CD8-positive, alpha-beta memory T cell (primary cell): ENCODE data around the gene SFI1. TPM values are rescaled to one million over a fixed set of nuclear protein-coding genes. Genes with fewer than 3 reads are reported as not detected.
"Not testable (repeated sequence)": the region's sequence is repeated elsewhere in the genome, so short reads cannot be mapped to it uniquely, and the experiment has no call there.

ENCODE experiments used
- CTCF ChIA-PET: fragments of 350-600 bp; sonication (Branson Sonifier 250); formaldehyde crosslinking; loops from one replicate; lab custom pipeline; 2021; ENCODE audit warnings: antibody characterized with exemption; lab: Charles Lee
- POLR2A ChIA-PET: fragments of 350-600 bp; sonication (Branson Sonifier 250); formaldehyde crosslinking; loops from one replicate; lab custom pipeline; 2021; ENCODE audit warnings: antibody characterized with exemption; lab: Charles Lee
- DNase-seq, 5 donors: peaks; one replicate each; pipeline versions ENCODE4 v3.0.0 to v3.0.0-alpha.2; 2020 to 2022; ENCODE audit warnings: mixed read lengths in 1 of 5
- H3K27ac ChIP-seq: one replicate; pipeline ENCODE4 v1.7.0; 2013; ENCODE audit warnings: low read depth, mild to moderate bottlenecking, low read length, moderate library complexity
- H3K27me3 ChIP-seq: 2 replicates; pipeline ENCODE4 v1.7.0; 2013; ENCODE audit warnings: low read length, mild to moderate bottlenecking; ENCODE audit not compliant: insufficient read depth, poor library complexity, severe bottlenecking
- H3K36me3 ChIP-seq: 2 replicates; pipeline ENCODE4 v1.7.0; 2013; ENCODE audit warnings: mild to moderate bottlenecking, low read length, moderate library complexity; ENCODE audit not compliant: insufficient read depth
- H3K4me1 ChIP-seq: 2 replicates; pipeline ENCODE4 v1.7.0; 2013; ENCODE audit warnings: mild to moderate bottlenecking, low read length, moderate library complexity; ENCODE audit not compliant: insufficient read depth
- H3K4me3 ChIP-seq: 2 replicates; pipeline ENCODE4 v1.7.0; 2013; ENCODE audit warnings: mild to moderate bottlenecking, low read length
- H3K9me3 ChIP-seq: 2 replicates; pipeline ENCODE4 v1.7.0; 2013; ENCODE audit warnings: mild to moderate bottlenecking, low read length
- H3K27ac Mint-ChIP-seq, 8 donors: one replicate each; pipeline ENCODE4 v1.8.0; 2020 to 2021; ENCODE audit warnings: mixed read lengths in 8 of 8, mild to moderate bottlenecking in 6 of 8, inconsistent platforms in 3 of 8, moderate library complexity in 3 of 8
- H3K27me3 Mint-ChIP-seq, 2 donors: one replicate each; pipeline ENCODE4 v1.8.0; 2020 to 2021; ENCODE audit warnings: mixed read lengths in 2 of 2, mild to moderate bottlenecking in 1 of 2, moderate library complexity in 1 of 2
- H3K36me3 Mint-ChIP-seq, 3 donors: one replicate each; pipeline ENCODE4 v1.8.0; 2020 to 2021; ENCODE audit warnings: mixed read lengths in 3 of 3, inconsistent platforms in 1 of 3, mild to moderate bottlenecking in 1 of 3
- H3K4me1 Mint-ChIP-seq, 3 donors: one replicate each; pipeline ENCODE4 v1.8.0; 2020 to 2021; ENCODE audit warnings: mixed read lengths in 3 of 3, inconsistent platforms in 1 of 3, mild to moderate bottlenecking in 1 of 3
- H3K4me3 Mint-ChIP-seq, 7 donors: one replicate each; pipeline ENCODE4 v1.8.0; 2020 to 2021; ENCODE audit warnings: mixed read lengths in 7 of 7, mild to moderate bottlenecking in 6 of 7, moderate library complexity in 4 of 7, inconsistent platforms in 2 of 7
- H3K9me3 Mint-ChIP-seq, 5 donors: one replicate each; pipeline ENCODE4 v1.8.0; 2020 to 2022; ENCODE audit warnings: mixed read lengths in 5 of 5, mild to moderate bottlenecking in 3 of 5, moderate library complexity in 2 of 5, inconsistent platforms in 1 of 5
- polyA plus RNA-seq: library from polyadenylated mRNA; unstranded; fragments of 300-500 nt; fragmentation: Illumina TruSeq; gene quantifications from one replicate; pipeline ENCODE4 v1.2.3, GENCODE V29; 2021
- total RNA-seq, 2 experiments: library from RNA; stranded (reverse); gene quantifications; one replicate each; pipeline ENCODE4 v1.2.3, GENCODE V29; 2021

Gene SFI1
- total and polyA plus RNA-seq, 3 experiments from 2014 or later: 34.8 to 129 (median 119) TPM

- no peaks in the 10 kb centered on the region for H3K4me1 ChIP-seq
- Mint-ChIP-seq H3K27ac (peak overlapping the region in 4 of 8 donors; percentile 23 to 66 (median 52)), H3K36me3 (peaks cover 8 to 81% (median 20%) of the 10 kb centered on the region in 3 donors), H3K4me3 (no peak overlapping the region), H3K4me1 (no peaks in the 10 kb centered on the region), H3K27me3 (no peaks in the 10 kb centered on the region), H3K9me3 (no peaks in the 10 kb centered on the region)
- DNase-seq: no peak
- H3K36me3 ChIP-seq: peaks cover 36% of the 10 kb centered on the region
- H3K9me3 ChIP-seq: no peaks in the 10 kb centered on the region
- no peak overlapping the region for H3K27ac ChIP-seq
- CTCF ChIA-PET: interaction anchor here (0.6 kb wide), 1 partner anchor 38 kb away, joined by 3 read pairs; no protein-coding TSS in a partner anchor
- POLR2A ChIA-PET: no interaction called here
- no peak overlapping the region for H3K4me3 ChIP-seq
- no peaks in the 10 kb centered on the region for H3K27me3 ChIP-seq
Measured at GRCh38 chr22:31461699-31462098, 34.6 kb upstream of the SFI1 start.

GRCh38 chr22:31465307-31465706, 31.0 kb upstream of the SFI1 start:
- H3K36me3 ChIP-seq: peaks cover 16% of the 10 kb centered on the region
- no peak overlapping the region for H3K27ac Mint-ChIP-seq
- H3K27me3 Mint-ChIP-seq: no peaks in the 10 kb centered on the region
- no peak for DNase-seq
- ChIA-PET POLR2A (interaction anchor here (0.6 kb wide), 1 partner anchor 25 kb away, joined by 3 read pairs; no protein-coding TSS in a partner anchor), CTCF (no interaction called here)
- peaks cover 4 to 78% (median 18%) of the 10 kb centered on the region in 3 donors for H3K36me3 Mint-ChIP-seq
- H3K4me1 Mint-ChIP-seq: peaks cover 0 to 4% (median 0%) of the 10 kb centered on the region in 3 donors
- H3K4me3 Mint-ChIP-seq: no peak overlapping the region
- no peak overlapping the region for H3K4me3 ChIP-seq
- H3K4me1 ChIP-seq: no peaks in the 10 kb centered on the region
- no peaks in the 10 kb centered on the region for H3K9me3 Mint-ChIP-seq
- no peak overlapping the region for H3K27ac ChIP-seq
- no peaks in the 10 kb centered on the region for H3K9me3 ChIP-seq
- H3K27me3 ChIP-seq: no peaks in the 10 kb centered on the region

- Mint-ChIP-seq H3K27me3 (no peaks in the 10 kb centered on the region), H3K9me3 (no peaks in the 10 kb centered on the region), H3K4me3 (no peak overlapping the region), H3K4me1 (peaks cover 13 to 40% (median 37%) of the 10 kb centered on the region in 3 donors), H3K27ac (no peak overlapping the region), H3K36me3 (peaks cover 2 to 57% (median 14%) of the 10 kb centered on the region in 3 donors)
- no peak for DNase-seq
- POLR2A ChIA-PET: no interaction called here
- CTCF ChIA-PET: no interaction called here
- no peaks in the 10 kb centered on the region for H3K9me3 ChIP-seq
- no peak overlapping the region for H3K27ac ChIP-seq
- no peak overlapping the region for H3K4me3 ChIP-seq
- no peaks in the 10 kb centered on the region for H3K4me1 ChIP-seq
- no peaks in the 10 kb centered on the region for H3K27me3 ChIP-seq
- no peaks in the 10 kb centered on the region for H3K36me3 ChIP-seq
Measured at GRCh38 chr22:31474743-31475142, 21.6 kb upstream of the SFI1 start.

GRCh38 chr22:31475800-31476199, 20.5 kb upstream of the SFI1 start:
- DNase-seq: no peak
- H3K4me1 Mint-ChIP-seq: peaks cover 13 to 40% (median 37%) of the 10 kb centered on the region in 3 donors
- peaks cover 2 to 64% (median 14%) of the 10 kb centered on the region in 3 donors for H3K36me3 Mint-ChIP-seq
- Histone ChIP-seq H3K4me1 (no peaks in the 10 kb centered on the region), H3K9me3 (no peaks in the 10 kb centered on the region), H3K27ac (no peak overlapping the region), H3K36me3 (no peaks in the 10 kb centered on the region), H3K27me3 (no peaks in the 10 kb centered on the region), H3K4me3 (no peak overlapping the region)
- no peaks in the 10 kb centered on the region for H3K9me3 Mint-ChIP-seq
- H3K4me3 Mint-ChIP-seq: no peak overlapping the region
- peak overlapping the region in 1 of 8 donors; percentile 35 for H3K27ac Mint-ChIP-seq
- no peaks in the 10 kb centered on the region for H3K27me3 Mint-ChIP-seq
- CTCF ChIA-PET: no interaction called here
- POLR2A ChIA-PET: no interaction called here

- H3K9me3 ChIP-seq: no peaks in the 10 kb centered on the region
- H3K27me3 ChIP-seq: no peaks in the 10 kb centered on the region
- Mint-ChIP-seq H3K4me1 (peaks cover 14 to 43% (median 36%) of the 10 kb centered on the region in 3 donors), H3K36me3 (peaks cover 2 to 68% (median 10%) of the 10 kb centered on the region in 3 donors), H3K4me3 (no peak overlapping the region), H3K27me3 (no peaks in the 10 kb centered on the region), H3K9me3 (no peaks in the 10 kb centered on the region), H3K27ac (no peak overlapping the region)
- peaks cover 8% of the 10 kb centered on the region for H3K36me3 ChIP-seq
- H3K27ac ChIP-seq: no peak overlapping the region
- no peak for DNase-seq
- POLR2A ChIA-PET: no interaction called here
- no peaks in the 10 kb centered on the region for H3K4me1 ChIP-seq
- CTCF ChIA-PET: no interaction called here
- no peak overlapping the region for H3K4me3 ChIP-seq
Measured at GRCh38 chr22:31477329-31477728, 19.0 kb upstream of the SFI1 start.

GRCh38 chr22:31481129-31481528, 15.2 kb upstream of the SFI1 start:
- no peaks in the 10 kb centered on the region for H3K9me3 Mint-ChIP-seq
- CTCF ChIA-PET: no interaction called here

GRCh38 chr22:31482470-31482869, 13.9 kb upstream of the SFI1 start:
- H3K4me3 ChIP-seq, H3K4me3 Mint-ChIP-seq, H3K36me3 ChIP-seq, H3K27ac ChIP-seq, H3K4me1 ChIP-seq, CTCF ChIA-PET, H3K9me3 ChIP-seq, DNase-seq, H3K9me3 Mint-ChIP-seq, H3K27me3 Mint-ChIP-seq, POLR2A ChIA-PET, H3K27me3 ChIP-seq: not testable (repeated sequence)
- Mint-ChIP-seq H3K4me1 (peaks cover 22 to 49% (median 31%) of the 10 kb centered on the region in 3 donors), H3K27ac (peak overlapping the region in 2 of 8 donors; percentile 23 to 71), H3K36me3 (peaks cover 7 to 74% (median 17%) of the 10 kb centered on the region in 3 donors)

More at GRCh38 chr22:31481129-31481528, 15.2 kb upstream of the SFI1 start:
- H3K4me3 Mint-ChIP-seq: no peak overlapping the region
- H3K36me3 ChIP-seq: peaks cover 8% of the 10 kb centered on the region
- H3K27ac ChIP-seq: no peak overlapping the region
- no peak for DNase-seq
- no peaks in the 10 kb centered on the region for H3K27me3 ChIP-seq
- H3K27me3 Mint-ChIP-seq: no peaks in the 10 kb centered on the region
- no peak overlapping the region for H3K4me3 ChIP-seq
- peaks cover 8 to 78% (median 19%) of the 10 kb centered on the region in 3 donors for H3K36me3 Mint-ChIP-seq
- peaks cover 22 to 48% (median 36%) of the 10 kb centered on the region in 3 donors for H3K4me1 Mint-ChIP-seq
- H3K4me1 ChIP-seq: no peaks in the 10 kb centered on the region
- peak overlapping the region in 1 of 8 donors; percentile 6 for H3K27ac Mint-ChIP-seq
- H3K9me3 ChIP-seq: no peaks in the 10 kb centered on the region
- POLR2A ChIA-PET: no interaction called here

- H3K36me3 ChIP-seq, DNase-seq, H3K4me3 ChIP-seq, H3K27ac ChIP-seq, H3K27me3 ChIP-seq, CTCF ChIA-PET, H3K9me3 ChIP-seq, H3K27me3 Mint-ChIP-seq, POLR2A ChIA-PET, H3K9me3 Mint-ChIP-seq: not testable (repeated sequence)
- Mint-ChIP-seq H3K4me1 (peaks cover 43 to 69% (median 51%) of the 10 kb centered on the region in 3 donors), H3K27ac (peak overlapping the region in 1 of 8 donors; percentile 85), H3K4me3 (peak overlapping the region in 1 of 7 donors; percentile 32), H3K36me3 (peaks cover 6 to 59% (median 13%) of the 10 kb centered on the region in 3 donors)
- H3K4me1 ChIP-seq: peaks cover 22% of the 10 kb centered on the region
Measured at GRCh38 chr22:31486369-31486768, 10.0 kb upstream of the SFI1 start.
